NB4 (cell line): Measurements from ENCODE around the gene PIGA.

Source experiments
- CTCF ChIP-seq: IDR thresholded peaks from one replicate; pipeline ENCODE4 v1.5.1; 2012; ENCODE audit warnings: low read depth, low read length
- MAX ChIP-seq: IDR thresholded peaks from 2 replicates; pipeline ENCODE4 v1.6.1; 2011; ENCODE audit warnings: low read depth, low read length
- MYC ChIP-seq: IDR thresholded peaks from 2 replicates; pipeline ENCODE4 v1.6.1; 2011; ENCODE audit warnings: low read depth, low read length
- POLR2A ChIP-seq: IDR thresholded peaks from 2 replicates; pipeline ENCODE4 v1.6.1; 2011; ENCODE audit warnings: mild to moderate bottlenecking; ENCODE audit not compliant: insufficient read length; ENCODE audit errors: extremely low read depth

GRCh38 chrX:15384304-15384703, 49.0 kb upstream of the PIGA start, which contains the start of gene VEGFD:
- no peak for TF ChIP-seq POLR2A
- no peak for TF ChIP-seq MYC
- TF ChIP-seq CTCF: no peak
- no peak for TF ChIP-seq MAX
